Lung (tissue), 12 donors: ENCODE results near the gene RPL35A. TPM values are rescaled to one million over a fixed set of nuclear protein-coding genes. Genes with fewer than 3 reads are reported as not detected.
"Not testable (repeated sequence)": the region's sequence is repeated elsewhere in the genome, so short reads cannot be mapped to it uniquely, and the experiment has no call there.

Source experiments
- ATAC-seq: fragments of 200-7000 bp; cut with Tn5 transposase; one replicate; pipeline ENCODE4 v1.9.1; 2020; ENCODE audit warnings: moderate number of reproducible peaks; ENCODE audit not compliant: insufficient read depth, low FRiP score
- DNase-seq, 3 donors: peaks; one replicate each; pipeline ENCODE4 v3.0.0-alpha.2; 2013 to 2017
- H3K27ac ChIP-seq, 2 donors: one replicate each; pipeline ENCODE4 v1.5.1; 2013; ENCODE audit warnings: mild to moderate bottlenecking in 2 of 2, moderate library complexity in 2 of 2, control low read depth in 1 of 2, inconsistent platforms in 1 of 2, low read depth in 1 of 2, low read length in 1 of 2
- H3K27me3 ChIP-seq, 3 donors: one replicate each; pipeline ENCODE4 v1.5.1; 2013; ENCODE audit warnings: low read length in 2 of 3; ENCODE audit not compliant: control insufficient read depth in 3 of 3, insufficient read depth in 3 of 3
- H3K36me3 ChIP-seq, 4 donors: one replicate each; pipeline ENCODE4 v1.5.1; 2013; ENCODE audit warnings: low read length in 4 of 4, mild to moderate bottlenecking in 1 of 4, moderate library complexity in 1 of 4; ENCODE audit not compliant: control insufficient read depth in 4 of 4, insufficient read depth in 4 of 4
- H3K4me1 ChIP-seq, 5 donors: one replicate each; pipeline ENCODE4 v1.5.1; 2013; ENCODE audit warnings: low read length in 5 of 5, mild to moderate bottlenecking in 2 of 5, moderate library complexity in 1 of 5; ENCODE audit not compliant: control insufficient read depth in 5 of 5, insufficient read depth in 5 of 5
- H3K4me3 ChIP-seq: one replicate; pipeline ENCODE4 v1.5.1; 2013; ENCODE audit warnings: mild to moderate bottlenecking, control low read depth, moderate library complexity
- H3K9ac ChIP-seq, 2 donors: one replicate each; pipeline ENCODE4 v1.5.1; 2013; ENCODE audit warnings: low read length in 2 of 2, control low read depth in 1 of 2; ENCODE audit not compliant: insufficient read depth in 1 of 2
- H3K9me3 ChIP-seq, 4 donors: one replicate each; pipeline ENCODE4 v1.5.1; 2013; ENCODE audit warnings: low read length in 3 of 4, mild to moderate bottlenecking in 1 of 4, moderate library complexity in 1 of 4; ENCODE audit not compliant: control insufficient read depth in 4 of 4, insufficient read depth in 3 of 4
- CTCF ChIP-seq: IDR thresholded peaks from 2 replicates; pipeline ENCODE4 v1.5.1; 2012; ENCODE audit warnings: mild to moderate bottlenecking; ENCODE audit errors: control extremely low read depth, extremely low read depth
- WGBS, 2 donors: extraction: QIAGEN DNeasy Blood & Tissue Kit; methylation state at CpG; one replicate each; pipeline ENCODE4 v1.1.7; 2013; 5-methylcytosine and 5-hydroxymethylcytosine counted together
- polyA plus RNA-seq, 2 donors: library from polyadenylated mRNA; stranded (reverse); fragments of 200-250 nt; gene quantifications; one replicate each; pipeline ENCODE4 v1.2.1, GENCODE V29; 2013
- total RNA-seq, 2 donors: library from RNA; depleted of rRNA in 1 of 2; stranded (reverse); fragments of >200 nt in 1 of 2; gene quantifications; one replicate each; pipeline ENCODE4 v1.2.1, GENCODE V29; 2014 to 2021
- donor health status: control.
- donor health status: control.
- donor health status: Bipolar disorder and iron deficiency.
- donor health status: healthy.
- donor health status: DM: yes; HTN: yes; CAD: no.

The RPL35A gene
- total and polyA plus RNA-seq, 4 donors: 678 to 2,048 (median 936) TPM

- H3K27me3 ChIP-seq: no peaks in the 10 kb centered on the region
- H3K4me3 ChIP-seq: no peak overlapping the region
- no peaks in the 10 kb centered on the region for H3K9me3 ChIP-seq
- DNase-seq: no peak
- no peak for TF ChIP-seq CTCF
- H3K36me3 ChIP-seq: peaks cover 0 to 10% (median 5%) of the 10 kb centered on the region in 4 donors
- H3K27ac ChIP-seq: no peak overlapping the region
- ATAC-seq: no peak
- WGBS, 2 donors: 76 to 85% methylated on average over 7 of the region's 7 CpGs
- no peak overlapping the region for H3K9ac ChIP-seq
- H3K4me1 ChIP-seq: no peaks in the 10 kb centered on the region
Observed at GRCh38 chr3:197926418-197926817, 23.6 kb upstream of the RPL35A start.

- not testable (repeated sequence) for H3K4me1 ChIP-seq, H3K27me3 ChIP-seq, H3K9ac ChIP-seq, DNase-seq, ATAC-seq, H3K9me3 ChIP-seq, H3K4me3 ChIP-seq, H3K27ac ChIP-seq
- 94% methylated on average over 3 of the region's 3 CpGs for WGBS, 2 donors
- H3K36me3 ChIP-seq: peaks cover 0 to 12% (median 7%) of the 10 kb centered on the region in 4 donors
Observed at GRCh38 chr3:197927578-197927977, 22.4 kb upstream of the RPL35A start.

GRCh38 chr3:197936819-197937384, 13.1 kb upstream of the RPL35A start:
- Histone ChIP-seq H3K9me3 (no peaks in the 10 kb centered on the region), H3K9ac (peak overlapping the region in 1 of 2 donors; percentile 37), H3K27ac (no peak overlapping the region), H3K4me3 (no peak overlapping the region), H3K27me3 (no peaks in the 10 kb centered on the region), H3K36me3 (peaks cover 0 to 6% (median 2%) of the 10 kb centered on the region in 4 donors), H3K4me1 (peaks cover 0 to 4% (median 0%) of the 10 kb centered on the region in 5 donors)
- DNase-seq (peak; percentile 31 to 80 (median 78)), ATAC-seq (no peak)
- WGBS, 2 donors: 75 to 83% methylated on average over 15 of the region's 15 CpGs
- TF ChIP-seq CTCF: no peak

GRCh38 chr3:197940745-197941384, 9.1 kb upstream of the RPL35A start:
- 77 to 97% methylated on average over 1 of the region's 1 CpG for WGBS, 2 donors

More at GRCh38 chr3:197940745-197941384, 9.1 kb upstream of the RPL35A start:
- H3K4me3 ChIP-seq: no peak overlapping the region
- peaks cover 0 to 7% (median 0%) of the 10 kb centered on the region in 4 donors for H3K36me3 ChIP-seq
- H3K4me1 ChIP-seq: peaks cover 0 to 4% (median 0%) of the 10 kb centered on the region in 5 donors
- TF ChIP-seq CTCF: no peak
- H3K9ac ChIP-seq: no peak overlapping the region
- DNase-seq: no peak
- H3K27ac ChIP-seq: no peak overlapping the region
- no peaks in the 10 kb centered on the region for H3K27me3 ChIP-seq
- no peak for ATAC-seq
- no peaks in the 10 kb centered on the region for H3K9me3 ChIP-seq
